SIG-M5 treated with dmso at 0.1 percent for 504 hours (cell line): ENCODE data around the gene ADRM1.

Experiments
- DNase-seq: peaks from one replicate; lab custom pipeline; 2025; ENCODE audit not compliant: unreplicated experiment; lab: John Stamatoyannopoulos, UW

ADRM1 gene

DNA sequence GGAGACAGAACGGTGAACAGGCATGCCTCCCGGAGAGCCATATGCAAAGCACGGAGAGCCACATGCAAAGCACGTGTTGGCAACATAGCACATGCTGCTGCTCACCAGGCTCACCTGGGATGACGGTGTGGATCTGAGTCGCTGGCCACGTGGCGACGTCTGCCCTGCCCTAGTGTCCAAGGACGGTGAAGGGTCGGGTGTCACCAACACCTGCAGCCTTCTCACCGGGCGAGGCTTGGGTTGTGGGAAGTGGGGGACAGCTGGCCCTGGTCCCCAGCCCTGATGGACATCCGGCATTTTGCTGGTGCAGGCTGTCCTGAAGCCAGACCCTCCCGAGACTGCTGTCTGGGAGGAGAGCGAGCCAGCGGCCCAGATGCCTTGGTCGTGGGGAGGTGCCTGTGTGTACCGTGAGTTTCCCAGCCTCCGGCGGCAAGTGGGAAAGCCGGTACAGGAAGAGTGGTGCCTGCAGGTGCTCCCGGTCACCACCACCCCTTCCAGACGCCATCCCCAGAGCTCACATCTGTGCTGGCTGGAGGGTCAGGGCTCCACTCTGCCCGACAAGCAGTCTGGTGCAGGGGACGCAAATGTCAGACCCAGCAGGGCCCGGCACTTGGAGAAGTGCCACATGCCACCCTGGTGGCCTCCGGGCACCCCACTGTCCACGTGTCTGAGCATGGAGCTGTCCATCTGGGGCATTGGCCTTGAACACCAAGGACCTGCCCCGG, 5.9 kb upstream of the ADRM1 start:
- DNase-seq: no peak

DNA sequence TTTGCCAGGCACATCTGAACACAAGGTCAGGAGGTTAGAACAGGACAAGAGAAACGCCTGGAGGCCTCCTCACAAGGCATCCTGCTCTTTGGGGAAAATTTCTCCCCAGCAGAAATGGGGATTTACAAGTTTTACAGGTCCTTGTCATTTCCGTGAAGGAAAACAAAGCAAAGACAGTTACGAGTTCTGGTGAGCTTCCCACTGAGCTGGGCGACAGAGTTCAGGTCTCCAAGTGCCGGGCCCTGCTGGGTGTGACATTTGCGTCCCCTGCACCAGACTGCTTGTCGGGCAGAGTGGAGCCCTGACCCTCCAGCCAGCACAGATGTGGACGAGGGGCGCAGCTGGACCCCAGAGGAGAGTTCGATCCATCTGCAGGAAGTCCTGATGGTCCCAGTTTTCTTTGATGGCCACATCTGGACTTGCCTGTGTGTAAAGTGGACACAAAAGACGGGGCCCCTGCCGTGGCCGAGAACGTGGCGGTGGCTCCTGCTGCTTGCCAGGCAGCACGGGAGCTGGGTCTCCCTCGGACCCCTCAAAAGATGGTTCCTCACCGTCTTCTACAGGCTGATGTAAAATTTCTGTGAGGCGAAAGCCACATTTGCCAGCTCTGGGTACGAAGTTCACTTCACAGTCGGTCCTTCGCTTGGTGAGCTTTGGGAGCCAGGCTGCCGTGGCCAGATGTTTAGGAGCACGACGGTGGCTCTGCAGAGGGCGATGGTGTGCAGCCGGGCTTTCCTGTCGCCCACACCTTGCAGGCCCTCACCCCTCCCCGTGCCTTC, 5.2 kb upstream of the ADRM1 start:
- DNase-seq: no peak

DNA sequence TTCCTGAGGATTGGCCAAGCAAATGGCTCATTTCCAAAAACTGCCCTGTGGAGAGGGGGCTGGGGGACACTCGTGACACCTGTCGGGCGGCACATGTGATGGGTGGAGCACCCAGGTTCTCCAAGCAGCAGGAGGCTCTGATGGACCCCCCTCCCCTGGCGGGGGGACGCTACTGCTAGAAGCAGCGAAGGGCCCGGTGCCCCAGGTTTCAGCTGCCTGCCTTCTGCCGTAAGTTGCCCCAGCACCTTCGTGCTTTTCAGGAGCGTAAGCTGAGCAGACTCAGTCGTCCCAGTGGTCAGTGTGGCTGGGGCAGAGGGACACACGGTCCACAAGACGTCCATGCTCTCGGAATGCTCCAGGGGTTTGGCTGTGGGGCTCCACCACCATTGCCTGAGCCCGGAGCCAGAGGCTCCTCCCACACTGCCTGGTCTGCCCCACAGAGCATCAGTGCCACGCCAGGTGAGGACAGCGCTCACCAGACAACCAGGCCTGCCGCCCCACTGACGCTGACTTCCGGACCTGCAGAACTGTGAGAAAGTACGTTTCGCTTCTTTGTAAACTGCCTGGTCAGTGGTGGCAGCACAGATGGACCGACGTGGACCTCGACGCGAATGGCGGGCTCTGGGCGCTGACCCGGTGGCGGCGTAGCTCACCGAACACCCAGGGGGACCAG, 4.1 kb upstream of the ADRM1 start:
- DNase-seq: no peak

DNA sequence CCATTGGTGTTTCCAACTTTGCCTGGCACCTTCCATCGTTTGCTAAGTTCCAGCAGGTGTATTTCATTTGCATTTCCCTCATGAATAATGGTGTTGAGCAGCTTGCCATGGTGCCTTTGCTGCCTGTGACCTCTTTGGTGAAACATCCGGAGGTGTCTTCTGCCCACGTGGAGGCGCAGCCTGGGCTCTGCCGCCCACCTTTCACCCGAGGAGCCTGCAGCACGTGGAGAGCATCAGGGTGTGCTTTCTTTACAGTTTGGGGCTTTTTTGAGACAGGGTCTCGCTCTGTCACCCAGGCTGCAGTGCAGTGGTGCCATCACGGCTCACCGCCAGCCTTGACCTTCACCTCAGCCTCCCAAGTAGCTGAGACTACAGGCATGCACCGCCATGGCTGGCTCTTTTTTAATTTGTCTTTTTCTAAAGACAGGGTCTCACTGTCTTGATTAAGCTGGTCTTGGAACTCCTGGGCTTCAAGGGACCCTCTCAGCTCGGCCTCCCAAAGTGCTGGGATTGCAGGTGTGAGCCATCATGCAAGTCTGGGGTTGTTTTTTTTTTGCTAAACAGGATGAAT, 3.0 kb upstream of the ADRM1 start:
- DNase-seq: no peak

DNA sequence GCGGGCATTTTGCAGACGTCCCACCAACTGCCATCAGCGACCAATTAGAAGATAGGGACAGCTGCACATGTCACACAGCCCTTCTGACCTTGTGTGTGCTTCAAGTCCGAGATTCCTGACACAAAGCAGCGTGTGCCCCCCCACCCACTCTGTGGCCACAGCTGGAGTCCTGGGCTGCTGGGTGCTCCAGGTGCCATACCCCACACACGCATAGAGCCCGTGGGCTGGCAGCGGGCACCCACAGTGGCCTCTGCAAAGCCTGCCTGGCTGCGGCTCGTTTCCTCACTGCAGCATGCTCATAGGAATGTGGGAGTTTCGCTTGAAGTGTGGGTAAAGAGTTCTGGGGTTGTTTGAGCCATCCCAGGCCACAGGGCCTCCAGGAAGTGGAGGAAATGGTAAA, 2.5 kb upstream of the ADRM1 start:
- no peak for DNase-seq

DNA sequence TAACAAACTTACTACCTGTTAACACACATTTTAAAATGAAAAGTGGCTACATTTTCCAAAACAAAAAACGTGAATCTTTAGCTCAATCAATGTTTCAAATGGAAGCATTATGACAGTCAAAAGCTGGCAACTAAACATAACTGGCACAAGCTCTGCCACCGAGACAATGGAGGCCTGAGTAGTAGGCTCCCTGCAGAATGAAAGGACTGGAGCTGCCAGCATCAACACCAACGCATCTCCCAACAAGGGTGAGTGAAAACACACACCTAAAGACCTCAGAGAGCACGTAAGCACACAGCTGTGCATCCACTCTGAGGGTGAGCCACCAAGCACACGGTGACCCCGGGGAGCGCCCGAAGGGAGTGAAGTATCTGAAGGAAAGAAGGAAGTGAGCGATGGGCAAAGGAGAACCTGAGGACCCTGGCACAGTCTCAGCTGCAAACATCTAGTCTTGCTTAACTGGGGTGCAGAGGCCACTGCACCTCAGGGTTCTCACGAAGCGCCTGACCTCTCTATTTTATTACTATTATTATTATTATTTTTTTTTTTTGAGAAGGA, 1.6 kb upstream of the ADRM1 start:
- DNase-seq: no peak

DNA sequence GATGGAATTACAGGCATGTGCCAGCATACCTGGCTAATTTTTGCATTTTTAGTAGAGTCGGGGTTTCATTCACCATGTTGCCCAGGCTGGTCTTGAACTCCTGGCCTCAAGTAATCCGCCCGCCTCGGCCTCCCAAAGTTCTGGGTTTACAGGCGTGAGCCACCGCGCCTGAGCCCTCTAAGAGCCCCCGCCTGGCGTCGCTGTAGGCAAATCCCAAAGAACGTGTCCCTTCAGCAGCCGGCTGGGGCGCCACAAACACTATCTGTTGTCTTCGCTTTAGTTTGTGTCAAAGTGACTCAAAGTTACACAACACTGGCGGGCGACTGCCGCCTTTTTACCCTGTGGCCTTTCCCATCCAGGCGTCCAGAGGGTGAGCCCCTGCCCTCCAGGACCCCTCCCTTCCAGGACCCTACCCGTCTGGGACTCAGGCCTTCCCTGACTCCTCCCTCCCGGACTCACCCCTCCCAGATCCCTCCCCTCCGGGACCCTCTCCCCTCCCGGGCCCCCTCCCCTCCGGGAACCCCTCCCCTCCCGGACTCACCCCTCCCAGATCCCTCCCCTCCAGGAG, 940 bp upstream of the ADRM1 start:
- DNase-seq: peak; percentile 99

DNA sequence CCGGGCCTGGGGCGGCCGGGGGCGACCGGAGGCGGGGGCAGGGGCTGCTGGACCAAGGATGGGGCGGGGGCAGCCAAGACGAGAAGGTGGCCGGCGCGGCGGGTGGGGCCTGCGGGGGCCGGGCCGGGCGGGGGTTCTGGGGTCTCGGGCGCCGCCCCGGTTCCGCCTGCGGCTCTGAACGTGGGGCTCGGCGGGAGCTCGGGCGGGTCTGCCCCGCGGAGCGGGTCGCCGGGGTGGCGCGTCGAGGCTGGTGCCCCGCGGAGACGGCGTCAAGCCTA, 204 bp downstream of the ADRM1 start:
- DNase-seq: no peak

DNA sequence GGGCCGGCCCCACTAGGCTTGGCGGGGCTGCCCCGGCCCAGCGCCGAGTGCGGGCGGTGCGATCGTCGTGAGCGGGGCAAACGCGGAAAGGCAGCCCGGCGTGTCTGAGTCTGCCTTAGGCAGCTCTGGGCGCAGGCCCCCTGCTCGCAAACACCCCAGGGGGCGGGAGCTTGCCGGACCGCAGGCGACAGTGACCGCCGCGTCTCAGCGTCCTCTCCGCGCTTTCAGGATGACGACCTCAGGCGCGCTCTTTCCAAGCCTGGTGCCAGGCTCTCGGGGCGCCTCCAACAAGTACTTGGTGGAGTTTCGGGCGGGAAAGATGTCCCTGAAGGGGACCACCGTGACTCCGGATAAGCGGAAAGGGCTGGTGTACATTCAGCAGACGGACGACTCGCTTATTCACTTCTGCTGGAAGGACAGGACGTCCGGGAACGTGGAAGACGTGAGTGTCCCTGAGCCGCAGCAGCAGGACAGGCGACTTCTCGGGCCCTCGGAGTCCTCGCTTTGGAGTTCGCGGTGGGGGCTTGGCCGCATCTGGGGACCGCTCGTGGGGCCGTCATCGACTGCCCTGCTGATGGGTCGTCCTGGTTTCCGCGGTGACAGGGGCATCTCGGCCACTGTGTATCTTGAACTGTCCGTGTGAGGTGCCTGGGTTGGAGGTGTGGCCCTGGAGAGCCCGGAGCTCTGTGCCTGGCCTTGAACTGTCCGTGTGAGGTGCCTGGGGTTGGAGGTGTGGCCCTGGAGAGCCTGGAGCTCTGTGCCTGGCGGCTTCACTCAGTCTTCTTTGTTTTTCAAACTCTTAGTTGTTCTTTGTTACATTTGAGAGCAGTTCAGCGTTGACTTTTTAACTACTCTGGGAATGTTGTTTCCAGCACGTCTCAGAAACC, 786 bp downstream of the ADRM1 start:
- DNase-seq: peak; percentile 23

DNA sequence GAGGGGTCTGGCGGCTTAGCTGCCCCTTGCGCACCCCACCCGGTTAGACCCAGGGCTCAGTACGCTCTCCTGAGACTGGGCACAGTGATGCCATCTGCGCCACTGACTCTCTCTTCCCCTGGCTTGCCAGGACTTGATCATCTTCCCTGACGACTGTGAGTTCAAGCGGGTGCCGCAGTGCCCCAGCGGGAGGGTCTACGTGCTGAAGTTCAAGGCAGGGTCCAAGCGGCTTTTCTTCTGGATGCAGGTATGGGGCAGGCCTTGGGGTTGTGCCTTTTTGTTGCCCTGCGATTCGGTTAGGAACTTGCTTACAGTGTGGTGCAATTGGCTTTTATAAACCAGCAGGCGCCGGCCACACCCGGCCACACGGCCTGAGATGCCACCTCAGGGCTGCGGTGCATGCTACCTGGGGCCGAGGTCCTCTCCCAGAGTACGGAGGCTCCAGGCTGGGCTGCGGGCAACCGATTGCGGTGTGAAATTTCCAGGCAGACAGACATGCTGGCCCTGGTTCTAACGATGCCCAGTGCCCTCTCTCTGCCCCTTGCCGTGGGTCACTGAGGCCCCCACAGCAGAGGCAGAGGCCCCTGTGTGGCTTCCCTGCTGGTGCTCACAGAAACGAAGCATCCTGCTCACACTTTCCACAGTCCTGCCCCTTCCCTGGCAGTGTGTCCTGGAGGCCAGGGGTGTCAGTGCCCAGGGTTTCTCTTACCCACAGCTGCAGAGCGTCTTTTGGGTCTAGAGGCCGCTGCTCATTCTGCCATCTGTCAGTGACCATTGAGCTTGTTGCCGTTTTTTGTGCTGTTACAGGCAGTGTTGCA, 1.7 kb downstream of the ADRM1 start:
- no peak for DNase-seq

DNA sequence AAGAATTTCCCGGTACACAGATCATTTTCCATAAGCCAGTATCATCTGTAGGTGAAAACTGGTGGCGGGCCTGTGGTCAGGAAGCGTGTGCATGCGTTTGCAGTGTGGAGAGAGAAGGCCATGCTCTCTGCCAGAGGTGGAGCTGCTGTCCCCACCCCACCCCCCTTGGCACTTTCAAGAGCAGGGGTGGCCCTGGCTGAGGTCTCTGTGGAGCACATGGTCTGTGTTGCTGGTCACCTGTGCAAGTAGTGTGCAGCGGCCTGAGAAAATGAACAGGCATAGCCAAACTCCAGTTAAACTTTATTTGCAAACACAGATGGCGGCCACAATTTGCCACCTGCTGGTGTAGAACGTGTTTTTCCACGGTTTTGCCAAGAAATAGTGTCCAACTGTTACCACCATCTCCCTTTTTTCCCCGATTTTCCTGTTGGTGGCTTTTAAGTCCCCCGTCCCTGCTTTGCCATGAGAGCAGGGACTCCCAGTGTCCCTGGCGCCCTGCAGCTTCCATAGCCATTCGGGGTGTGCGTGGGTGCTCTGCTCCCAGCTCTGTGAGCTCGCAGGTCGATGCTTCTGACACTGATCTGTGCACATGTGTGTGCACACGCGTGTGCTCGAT, 2.5 kb downstream of the ADRM1 start:
- no peak for DNase-seq

DNA sequence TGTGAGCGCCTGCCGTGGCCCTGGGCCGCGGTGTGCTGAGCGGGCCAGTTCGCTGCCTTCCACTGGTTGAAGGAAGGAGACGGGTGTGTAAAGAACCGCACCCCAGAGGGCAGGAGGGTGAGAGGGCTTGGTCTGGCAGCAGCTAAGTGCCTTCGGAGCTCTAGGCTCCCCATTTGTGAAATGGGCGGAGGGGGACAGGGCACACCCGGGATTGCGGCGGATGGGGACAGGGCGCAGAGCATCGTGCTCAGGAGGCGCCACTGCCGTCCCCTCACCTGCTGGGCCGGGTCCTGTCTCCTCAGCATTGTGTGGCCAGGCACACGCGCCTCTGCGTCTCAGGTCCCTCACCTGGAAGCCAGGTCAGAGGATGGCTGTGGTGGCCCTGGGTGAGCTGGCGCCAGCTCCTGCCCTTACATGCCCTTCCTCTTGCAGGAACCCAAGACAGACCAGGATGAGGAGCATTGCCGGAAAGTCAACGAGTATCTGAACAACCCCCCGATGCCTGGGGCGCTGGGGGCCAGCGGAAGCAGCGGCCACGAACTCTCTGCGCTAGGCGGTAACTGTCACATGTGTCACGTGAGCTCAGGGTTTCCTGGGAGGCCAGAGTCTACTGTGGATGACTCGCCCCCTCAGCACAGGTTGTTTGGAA, 3.1 kb downstream of the ADRM1 start:
- no peak for DNase-seq

DNA sequence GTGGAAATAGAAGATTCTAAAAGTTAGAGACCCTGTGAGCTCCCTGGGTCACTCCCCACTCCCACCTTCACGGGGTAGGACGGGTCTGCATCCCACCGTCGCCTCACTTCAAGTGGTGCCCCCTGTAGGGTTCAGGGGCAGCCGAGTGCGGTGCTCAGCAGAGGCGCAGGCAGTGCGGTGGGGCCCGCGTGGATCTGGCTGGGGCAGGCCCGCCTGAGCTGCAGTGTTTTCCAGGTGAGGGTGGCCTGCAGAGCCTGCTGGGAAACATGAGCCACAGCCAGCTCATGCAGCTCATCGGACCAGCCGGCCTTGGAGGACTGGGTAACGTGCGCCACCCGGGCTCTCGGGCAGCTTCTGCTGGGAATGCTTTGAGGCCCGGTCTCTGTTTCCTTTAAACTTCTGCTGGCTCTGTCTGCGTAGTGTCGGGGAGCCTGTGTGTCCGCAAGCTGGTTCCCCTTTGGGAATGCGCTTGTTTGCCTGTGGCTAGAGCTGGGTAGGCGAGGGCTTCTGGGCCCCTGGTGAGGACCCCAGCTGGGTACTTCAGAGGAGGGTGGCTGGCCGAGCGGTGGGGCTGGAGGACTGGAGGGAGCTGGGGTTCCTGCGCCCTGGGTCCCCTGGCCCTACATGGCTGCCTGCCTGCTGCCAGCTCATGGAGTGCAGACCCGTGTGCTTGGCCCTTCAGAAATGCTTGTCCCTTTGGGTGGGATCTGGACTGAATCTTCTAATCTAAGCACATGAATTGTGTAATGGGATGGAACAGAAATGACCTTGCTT, 3.8 kb downstream of the ADRM1 start:
- DNase-seq: no peak

DNA sequence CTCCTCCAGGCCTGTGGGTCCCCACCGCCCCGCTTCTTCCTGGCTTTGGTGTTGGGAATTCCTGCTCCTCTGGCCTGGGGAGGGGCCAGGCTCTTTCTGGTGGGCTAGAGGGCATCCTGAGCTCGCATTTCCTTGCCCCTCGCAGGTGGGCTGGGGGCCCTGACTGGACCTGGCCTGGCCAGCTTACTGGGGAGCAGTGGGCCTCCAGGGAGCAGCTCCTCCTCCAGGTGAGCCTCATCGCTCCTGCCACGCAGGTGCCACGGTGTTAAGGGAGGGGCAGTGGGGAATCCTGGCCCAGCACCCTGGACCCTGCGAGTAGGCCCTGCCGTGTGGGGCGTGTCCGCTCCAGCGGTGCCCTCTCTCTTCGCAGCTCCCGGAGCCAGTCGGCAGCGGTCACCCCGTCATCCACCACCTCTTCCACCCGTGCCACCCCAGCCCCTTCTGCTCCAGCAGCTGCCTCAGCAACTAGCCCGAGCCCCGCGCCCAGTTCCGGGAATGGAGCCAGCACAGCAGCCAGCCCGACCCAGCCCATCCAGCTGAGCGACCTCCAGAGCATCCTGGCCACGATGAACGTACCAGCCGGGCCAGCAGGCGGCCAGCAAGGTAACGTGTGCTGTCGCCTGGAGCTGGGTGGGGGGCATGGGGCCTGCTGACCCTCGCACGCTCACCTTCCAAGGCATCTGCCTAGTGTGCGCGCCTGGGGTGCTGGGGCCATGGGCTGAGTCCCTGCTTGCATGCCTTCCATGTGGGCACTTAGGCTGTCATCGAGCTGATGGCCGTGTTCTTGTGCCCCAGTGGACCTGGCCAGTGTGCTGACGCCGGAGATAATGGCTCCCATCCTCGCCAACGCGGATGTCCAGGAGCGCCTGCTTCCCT, 4.7 kb downstream of the ADRM1 start:
- DNase-seq: no peak

DNA sequence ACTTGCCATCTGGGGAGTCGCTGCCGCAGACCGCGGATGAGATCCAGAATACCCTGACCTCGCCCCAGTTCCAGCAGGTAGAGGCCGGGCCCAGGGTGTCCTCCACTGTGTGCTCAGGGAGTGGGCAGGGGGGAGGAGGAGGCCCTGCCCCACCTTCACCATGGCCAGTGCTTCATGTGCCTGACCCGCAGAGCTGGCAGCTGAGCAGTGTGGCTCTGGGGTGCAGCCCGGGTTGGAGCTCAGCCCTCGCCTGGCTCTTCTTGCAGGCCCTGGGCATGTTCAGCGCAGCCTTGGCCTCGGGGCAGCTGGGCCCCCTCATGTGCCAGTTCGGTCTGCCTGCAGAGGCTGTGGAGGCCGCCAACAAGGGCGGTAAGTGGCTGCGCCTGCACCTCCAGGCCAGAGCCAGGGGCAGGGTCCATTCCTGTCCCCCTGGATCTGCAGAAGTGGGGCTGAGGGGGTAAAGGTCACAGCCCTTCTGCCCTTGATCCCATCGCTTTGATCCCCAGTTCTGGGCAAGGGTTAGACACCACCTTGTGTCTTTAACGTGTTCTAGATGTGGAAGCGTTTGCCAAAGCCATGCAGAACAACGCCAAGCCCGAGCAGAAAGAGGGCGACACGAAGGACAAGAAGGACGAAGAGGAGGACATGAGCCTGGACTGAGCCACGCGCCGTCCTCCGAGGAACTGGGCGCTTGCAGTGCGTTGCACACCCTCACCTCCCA, 5.5 kb downstream of the ADRM1 start:
- DNase-seq: no peak
